HG03039 (cell line): ENCODE measurements around the gene NPPC.
"Not testable (repeated sequence)": the region's sequence is repeated elsewhere in the genome, so short reads cannot be mapped to it uniquely, and the experiment has no call there.

Experiments
- ATAC-seq: cut with Tn5 transposase; IDR thresholded peaks from one replicate; pipeline ENCODE4 v1.9.1; 2021; ENCODE audit warnings: mild to moderate bottlenecking, moderate library complexity; ENCODE audit not compliant: unreplicated experiment

NPPC gene

GRCh38 chr2:231922311-231923009 is 3.7 kb downstream of the NPPC start:
- no peak for ATAC-seq

- ATAC-seq: no peak
These were observed 5.4 kb downstream of the NPPC start for GRCh38 chr2:231920795-231921194.

- no peak for ATAC-seq
These were observed 5.8 kb downstream of the NPPC start for GRCh38 chr2:231920366-231920765.

GRCh38 chr2:231919341-231920035 is 6.7 kb downstream of the NPPC start:
- no peak for ATAC-seq

GRCh38 chr2:231918501-231919330 is 7.5 kb downstream of the NPPC start:
- ATAC-seq: no peak

- ATAC-seq: no peak
These were observed 8.7 kb downstream of the NPPC start for GRCh38 chr2:231917280-231918066.

GRCh38 chr2:231914077-231914690 is 12.0 kb downstream of the NPPC start:
- ATAC-seq: no peak

GRCh38 chr2:231911381-231911780 is 14.8 kb downstream of the NPPC start:
- no peak for ATAC-seq

GRCh38 chr2:231910771-231911170 is 15.4 kb downstream of the NPPC start:
- ATAC-seq: no peak

- not testable (repeated sequence) for ATAC-seq
These were observed 16.0 kb downstream of the NPPC start for GRCh38 chr2:231910161-231910560.

- ATAC-seq: no peak
These were observed 16.6 kb downstream of the NPPC start for GRCh38 chr2:231909631-231910030.

GRCh38 chr2:231908584-231908983 is 17.6 kb downstream of the NPPC start:
- no peak for ATAC-seq

- ATAC-seq: no peak
These were observed 18.4 kb downstream of the NPPC start for GRCh38 chr2:231907765-231908164.

GRCh38 chr2:231905026-231905425 is 21.2 kb downstream of the NPPC start:
- no peak for ATAC-seq

- ATAC-seq: no peak
These were observed 22.0 kb downstream of the NPPC start for GRCh38 chr2:231904161-231904611.

GRCh38 chr2:231902598-231902997 is 23.6 kb downstream of the NPPC start:
- no peak for ATAC-seq

- no peak for ATAC-seq
These were observed 25.2 kb downstream of the NPPC start for GRCh38 chr2:231900972-231901371.

GRCh38 chr2:231900486-231900942 is 25.7 kb downstream of the NPPC start:
- no peak for ATAC-seq

GRCh38 chr2:231894566-231895380 is 31.4 kb downstream of the NPPC start:
- no peak for ATAC-seq
